Adrenal gland (tissue), 5 donors: Measurements from ENCODE around the gene UBTFL1.

ENCODE experiments used
- CTCF ChIP-seq, 6 experiments: fragments of 450-650 bp in 4 of 6; fragments of 200-600 bp in 2 of 6; sonication (generic) in 1 of 6; IDR thresholded peaks; 1 replicate in 5 of 6; 2 replicates in 1 of 6; pipeline versions ENCODE4 v1.5.1 to v1.8.0; 2016 to 2021; ENCODE audit warnings: antibody characterized with exemption in 6 of 6, mild to moderate bottlenecking in 2 of 6, moderate library complexity in 1 of 6
- POLR2A ChIP-seq, 2 donors: fragments of 450-650 bp; IDR thresholded peaks; one replicate each; pipeline ENCODE4 v1.6.1; 2017; ENCODE audit warnings: antibody characterized with exemption in 2 of 2, mild to moderate bottlenecking in 2 of 2, moderate library complexity in 1 of 2
- donor health status: DM: no; HTN: no; CAD: no.

- TF ChIP-seq CTCF (IDR thresholded peaks at IDR 0.05), result no peak
- no peak for TF ChIP-seq POLR2A (IDR thresholded peaks at IDR 0.05)
Measured at GRCh38 chr11:90120191-90120590, 34.4 kb downstream of the UBTFL1 start.
